Fibroblast of villous mesenchyme (primary cell): Measurements from ENCODE around the gene RWDD2A. TPM values are rescaled to one million over a fixed set of nuclear protein-coding genes. Genes with fewer than 3 reads are reported as not detected.
"Not testable (repeated sequence)": the region's sequence is repeated elsewhere in the genome, so short reads cannot be mapped to it uniquely, and the experiment has no call there.

Experiments
- DNase-seq: peaks from one replicate; pipeline ENCODE4 v3.0.0-alpha.2; 2010; ENCODE audit warnings: low read depth
- H3K4me3 ChIP-seq: 2 replicates; pipeline ENCODE4 v1.5.1; 2011; ENCODE audit warnings: low read depth, mild to moderate bottlenecking, low read length
- CTCF ChIP-seq: IDR thresholded peaks from 2 replicates; pipeline ENCODE4 v1.5.1; 2012; ENCODE audit warnings: low read depth, mild to moderate bottlenecking, low read length; ENCODE audit not compliant: insufficient read depth
- total RNA-seq: library from RNA; depleted of rRNA; stranded (reverse); fragments of >200 nt; gene quantifications from 2 replicates; pipeline ENCODE4 v1.2.3, GENCODE V29; 2012

RWDD2A gene
- total RNA-seq, 1 donor: 4.3 TPM

- H3K4me3 ChIP-seq: peak overlapping the region; percentile 3
- peak; percentile 99 for DNase-seq
- TF ChIP-seq CTCF: no peak
Measured at GRCh38 chr6:83183082-83183828, 9.9 kb upstream of the RWDD2A start.

- H3K4me3 ChIP-seq: no peak overlapping the region
- DNase-seq: no peak
- no peak for TF ChIP-seq CTCF
Measured at GRCh38 chr6:83185096-83185495, 8.1 kb upstream of the RWDD2A start.

GRCh38 chr6:83188501-83188900, 4.7 kb upstream of the RWDD2A start:
- no peak for TF ChIP-seq CTCF
- DNase-seq: no peak
- no peak overlapping the region for H3K4me3 ChIP-seq

GRCh38 chr6:83190626-83191025, 2.5 kb upstream of the RWDD2A start:
- no peak for TF ChIP-seq CTCF
- H3K4me3 ChIP-seq: peak overlapping the region; percentile 90
- peak; percentile 95 for DNase-seq

GRCh38 chr6:83191974-83192373, 1.2 kb upstream of the RWDD2A start:
- not testable (repeated sequence) for DNase-seq
- peak overlapping the region; percentile 90 for H3K4me3 ChIP-seq

GRCh38 chr6:83192456-83192855, 701 bp upstream of the RWDD2A start:
- peak; percentile 27 for DNase-seq
- peak overlapping the region; percentile 90 for H3K4me3 ChIP-seq
- TF ChIP-seq CTCF: no peak

GRCh38 chr6:83193747-83194566, 800 bp downstream of the RWDD2A start:
- peak overlapping the region; percentile 90 for H3K4me3 ChIP-seq
- no peak for TF ChIP-seq CTCF
- DNase-seq: peak; percentile 25
